ENCODE data around the gene TYW5.

DNA sequence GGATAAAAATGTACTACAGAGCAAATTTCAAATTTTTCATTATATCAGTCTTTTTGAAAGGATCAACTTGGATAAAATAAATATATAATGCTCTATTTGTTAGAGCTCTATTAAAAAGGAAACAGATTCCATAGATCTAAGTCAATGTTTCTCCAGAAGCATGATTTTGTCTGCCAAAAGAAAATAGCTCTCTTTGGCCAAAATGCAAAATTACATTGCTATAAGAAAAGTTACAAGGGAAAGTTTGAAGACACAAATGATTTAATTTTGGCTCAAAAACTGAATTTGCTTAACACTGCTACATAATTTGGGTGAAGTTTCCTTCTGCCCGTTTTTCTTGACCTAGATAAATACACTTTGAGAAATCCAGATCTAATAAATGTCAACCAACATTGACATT is 28.5 kb downstream of the TYW5 start:
- TF ChIP-seq, protein P1, sequence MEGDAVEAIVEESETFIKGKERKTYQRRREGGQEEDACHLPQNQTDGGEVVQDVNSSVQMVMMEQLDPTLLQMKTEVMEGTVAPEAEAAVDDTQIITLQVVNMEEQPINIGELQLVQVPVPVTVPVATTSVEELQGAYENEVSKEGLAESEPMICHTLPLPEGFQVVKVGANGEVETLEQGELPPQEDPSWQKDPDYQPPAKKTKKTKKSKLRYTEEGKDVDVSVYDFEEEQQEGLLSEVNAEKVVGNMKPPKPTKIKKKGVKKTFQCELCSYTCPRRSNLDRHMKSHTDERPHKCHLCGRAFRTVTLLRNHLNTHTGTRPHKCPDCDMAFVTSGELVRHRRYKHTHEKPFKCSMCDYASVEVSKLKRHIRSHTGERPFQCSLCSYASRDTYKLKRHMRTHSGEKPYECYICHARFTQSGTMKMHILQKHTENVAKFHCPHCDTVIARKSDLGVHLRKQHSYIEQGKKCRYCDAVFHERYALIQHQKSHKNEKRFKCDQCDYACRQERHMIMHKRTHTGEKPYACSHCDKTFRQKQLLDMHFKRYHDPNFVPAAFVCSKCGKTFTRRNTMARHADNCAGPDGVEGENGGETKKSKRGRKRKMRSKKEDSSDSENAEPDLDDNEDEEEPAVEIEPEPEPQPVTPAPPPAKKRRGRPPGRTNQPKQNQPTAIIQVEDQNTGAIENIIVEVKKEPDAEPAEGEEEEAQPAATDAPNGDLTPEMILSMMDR (IDR thresholded peaks at IDR 0.05): no peak
- TF ChIP-seq POLR2A (IDR thresholded peaks at IDR 0.05): no peak
